Hepatocyte (in vitro differentiated cells): ENCODE measurements around the gene PRKG1.

Experiments
- EZH2phosphoT487 ChIP-seq: fragments of 200-600 bp; sonication (generic); IDR thresholded peaks from one replicate; pipeline ENCODE4 v1.6.1; 2018; ENCODE audit warnings: antibody characterized with exemption, mild to moderate bottlenecking, low read depth, moderate library complexity; ENCODE audit not compliant: unreplicated experiment, severe bottlenecking
- TF ChIP-seq, protein P1 (sequence below): fragments of 200-600 bp; sonication (generic); IDR thresholded peaks from 2 replicates; pipeline ENCODE4 v1.5.1; 2016; ENCODE audit warnings: antibody characterized with exemption, mild to moderate bottlenecking; ENCODE audit not compliant: poor library complexity

DNA sequence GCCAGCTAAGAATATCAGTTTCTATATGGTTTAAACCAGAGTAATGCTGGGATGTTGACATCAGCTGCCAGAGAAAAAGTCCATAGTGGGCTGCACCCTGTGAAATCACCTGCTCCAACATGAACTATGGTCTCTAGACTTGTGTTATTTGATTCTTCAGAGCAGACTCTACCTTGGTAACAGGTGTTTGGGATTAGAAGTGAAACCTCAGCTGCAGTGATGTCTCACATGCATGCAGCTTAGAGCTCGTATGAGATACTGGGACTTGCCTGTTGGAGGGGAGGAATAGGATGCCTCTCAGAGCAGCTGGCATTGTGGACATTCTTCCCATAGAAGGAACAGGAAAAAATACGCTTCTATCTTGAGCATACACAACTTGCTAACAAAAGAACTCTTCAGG, 912.2 kb downstream of the PRKG1 start:
- TF ChIP-seq, protein P1, sequence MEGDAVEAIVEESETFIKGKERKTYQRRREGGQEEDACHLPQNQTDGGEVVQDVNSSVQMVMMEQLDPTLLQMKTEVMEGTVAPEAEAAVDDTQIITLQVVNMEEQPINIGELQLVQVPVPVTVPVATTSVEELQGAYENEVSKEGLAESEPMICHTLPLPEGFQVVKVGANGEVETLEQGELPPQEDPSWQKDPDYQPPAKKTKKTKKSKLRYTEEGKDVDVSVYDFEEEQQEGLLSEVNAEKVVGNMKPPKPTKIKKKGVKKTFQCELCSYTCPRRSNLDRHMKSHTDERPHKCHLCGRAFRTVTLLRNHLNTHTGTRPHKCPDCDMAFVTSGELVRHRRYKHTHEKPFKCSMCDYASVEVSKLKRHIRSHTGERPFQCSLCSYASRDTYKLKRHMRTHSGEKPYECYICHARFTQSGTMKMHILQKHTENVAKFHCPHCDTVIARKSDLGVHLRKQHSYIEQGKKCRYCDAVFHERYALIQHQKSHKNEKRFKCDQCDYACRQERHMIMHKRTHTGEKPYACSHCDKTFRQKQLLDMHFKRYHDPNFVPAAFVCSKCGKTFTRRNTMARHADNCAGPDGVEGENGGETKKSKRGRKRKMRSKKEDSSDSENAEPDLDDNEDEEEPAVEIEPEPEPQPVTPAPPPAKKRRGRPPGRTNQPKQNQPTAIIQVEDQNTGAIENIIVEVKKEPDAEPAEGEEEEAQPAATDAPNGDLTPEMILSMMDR, result no peak
- TF ChIP-seq EZH2phosphoT487, result no peak
